GM19193 (cell line): ENCODE data around the gene VGLL2.

Experiments used
- POLR2A ChIP-seq: IDR thresholded peaks from 4 replicates; pipeline ENCODE4 v1.6.1; 2011; ENCODE audit not compliant: insufficient read depth, insufficient read length; ENCODE audit errors: extremely low read depth

The VGLL2 gene

DNA sequence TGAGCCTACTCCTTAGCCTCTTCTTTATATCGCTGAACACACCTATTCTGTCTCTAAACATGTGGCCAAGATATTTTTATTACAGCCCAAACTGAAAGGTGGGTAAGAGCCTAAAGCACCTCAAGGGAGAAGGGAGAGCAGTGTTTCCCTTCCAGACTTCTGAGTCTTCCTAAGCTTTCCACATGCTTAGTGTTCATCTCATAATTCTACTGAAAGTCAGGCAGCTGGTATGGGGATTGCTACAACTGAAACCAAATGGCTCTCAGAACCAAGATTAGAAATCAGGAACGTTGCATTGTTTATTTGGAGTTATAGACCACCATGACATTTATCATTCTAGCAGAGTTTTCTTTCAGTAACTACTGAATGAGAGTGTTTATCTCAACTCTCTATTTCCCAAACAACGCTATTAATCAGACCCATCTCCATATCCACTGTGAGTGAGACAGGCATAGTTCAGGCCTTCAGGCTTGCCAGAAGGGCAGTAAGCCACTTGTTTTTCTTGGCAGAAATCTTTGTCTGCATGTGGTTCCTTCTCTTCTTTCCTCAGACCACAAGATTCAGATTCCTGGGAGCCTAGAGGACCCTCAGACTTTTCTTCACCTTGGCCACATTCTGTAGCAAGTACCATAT, 22.8 kb downstream of the VGLL2 start:
- TF ChIP-seq POLR2A, result no peak

DNA sequence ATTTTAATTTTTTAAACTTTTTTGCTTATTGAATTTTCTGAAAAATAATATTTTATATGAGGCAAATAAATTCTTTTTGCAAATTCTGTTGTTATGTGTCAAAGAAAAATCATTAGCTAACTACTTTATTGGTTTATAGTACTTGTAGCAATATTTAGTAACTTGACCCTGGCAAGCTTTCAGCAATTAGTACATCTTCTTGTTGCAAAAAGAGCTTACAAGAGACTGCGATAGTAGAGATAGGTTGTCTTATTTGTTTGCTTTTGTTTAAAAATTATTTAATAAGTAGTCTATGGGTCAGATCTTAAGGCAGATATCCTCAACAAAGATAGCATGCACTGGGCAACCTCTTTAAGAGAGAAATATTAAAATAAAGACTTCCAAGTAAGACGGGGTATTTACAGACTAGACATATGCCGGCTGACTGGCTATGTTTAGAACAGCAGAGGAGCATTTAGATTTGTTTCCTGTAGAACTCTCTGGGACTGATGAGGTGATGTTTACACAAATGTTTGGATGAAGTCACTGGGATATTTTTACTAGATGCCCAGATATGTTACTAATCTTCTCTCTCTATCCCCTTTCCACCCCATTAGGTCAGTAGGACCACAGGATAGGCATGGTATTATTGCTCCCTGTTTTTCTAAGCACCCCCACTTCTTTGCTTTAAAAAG, 25.0 kb downstream of the VGLL2 start:
- no peak for TF ChIP-seq POLR2A

- TF ChIP-seq POLR2A, result no peak
Observed at GRCh38 chr6:117298941-117299340, 33.6 kb downstream of the VGLL2 start.

DNA sequence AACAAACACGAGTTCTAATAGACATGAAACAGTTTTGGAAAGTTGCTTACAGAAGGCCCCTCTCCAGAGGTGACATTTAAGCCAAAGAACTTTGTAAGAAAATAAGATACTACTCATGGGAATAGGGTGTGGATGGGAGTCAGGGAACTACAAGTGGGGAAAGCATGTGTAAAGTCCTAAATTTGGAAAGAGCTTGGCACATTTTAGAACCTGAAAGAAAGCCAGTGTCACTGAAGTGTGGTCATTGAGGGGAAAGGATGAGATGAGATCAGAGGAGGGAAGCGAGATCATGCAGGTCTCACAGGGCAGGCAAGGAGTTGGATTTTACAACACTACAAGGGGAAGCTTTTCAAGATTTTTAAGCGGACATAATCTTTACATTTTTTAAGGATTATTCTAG, 38.0 kb downstream of the VGLL2 start:
- TF ChIP-seq POLR2A, result no peak

DNA sequence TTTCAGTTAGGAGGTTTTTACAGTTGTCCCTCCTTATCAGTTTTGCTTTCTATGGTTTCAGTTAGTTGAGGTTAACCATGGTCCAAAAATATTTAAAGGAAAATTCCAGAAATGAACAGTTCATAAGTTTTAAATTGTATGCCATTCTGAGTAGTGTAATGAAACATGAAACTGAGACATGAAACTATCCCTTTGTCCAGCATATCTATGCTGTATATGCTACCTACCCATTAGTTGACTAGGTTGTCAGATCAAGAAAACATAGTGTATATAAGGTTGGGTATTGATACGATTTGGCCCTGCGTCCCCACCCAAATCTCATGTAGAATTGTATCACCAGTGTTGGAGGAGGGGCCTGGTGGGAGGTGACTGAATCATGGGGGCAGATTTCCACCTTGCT, 39.1 kb downstream of the VGLL2 start:
- TF ChIP-seq POLR2A, result no peak

GRCh38 chr6:117306227-117306790, 41.0 kb downstream of the VGLL2 start:
- no peak for TF ChIP-seq POLR2A

DNA sequence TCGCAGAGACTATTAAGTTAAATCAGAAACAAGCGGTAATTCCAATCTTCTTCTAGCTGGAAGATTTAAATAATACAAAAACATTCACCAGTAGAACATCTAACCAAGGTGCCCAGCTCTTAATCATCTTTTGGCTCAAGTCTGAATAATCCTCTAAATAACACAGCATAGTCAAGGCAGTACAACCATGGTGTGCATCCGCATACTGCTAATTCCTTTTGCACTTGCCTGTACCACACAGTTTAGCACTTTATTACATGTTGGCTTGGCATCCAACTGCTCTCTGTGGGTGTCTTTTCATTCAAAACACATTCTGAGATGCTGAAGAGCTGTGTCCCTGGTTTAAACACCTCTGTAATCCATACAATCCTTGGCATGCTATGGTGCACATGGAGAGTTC, 42.3 kb downstream of the VGLL2 start:
- TF ChIP-seq POLR2A, result no peak

GRCh38 chr6:117309069-117309468, 43.7 kb downstream of the VGLL2 start:
- TF ChIP-seq POLR2A, result no peak

DNA sequence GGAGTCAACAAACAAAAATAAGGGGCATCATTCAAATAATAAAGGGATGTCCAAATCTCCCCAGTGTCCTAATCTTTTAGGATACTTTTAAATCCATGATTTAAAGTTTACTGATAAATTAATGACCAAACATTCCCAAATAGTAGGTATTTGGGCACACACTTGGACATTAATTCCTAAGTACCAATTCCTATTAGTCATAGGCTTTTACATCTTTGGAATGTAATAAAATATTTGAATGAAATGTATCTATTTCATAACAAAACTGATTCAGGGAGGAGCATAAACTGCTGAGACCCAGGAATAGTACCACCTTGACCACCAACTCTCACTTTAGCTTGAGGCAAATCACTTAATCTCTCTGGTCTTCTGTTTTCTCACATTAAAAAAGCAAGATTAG, 44.3 kb downstream of the VGLL2 start:
- TF ChIP-seq POLR2A, result no peak

DNA sequence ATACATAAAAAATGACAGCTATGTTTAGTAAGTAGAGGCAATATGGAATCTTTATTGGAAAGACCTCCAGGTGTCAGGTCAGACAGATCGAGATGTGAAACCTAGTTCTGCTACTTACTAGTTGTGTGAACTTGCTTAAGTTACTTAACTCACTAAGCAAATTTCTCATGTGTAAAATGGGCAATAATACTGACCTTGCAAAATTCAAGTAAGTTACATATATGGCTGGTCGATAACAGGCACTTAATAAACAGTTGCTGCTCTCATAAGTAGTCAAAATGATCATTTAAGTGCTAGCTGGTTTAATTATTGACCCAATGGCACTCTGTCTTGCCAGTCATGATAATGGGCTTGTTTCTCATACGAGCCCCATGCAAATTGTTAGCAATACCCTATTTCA, 46.0 kb downstream of the VGLL2 start:
- TF ChIP-seq POLR2A, result no peak

DNA sequence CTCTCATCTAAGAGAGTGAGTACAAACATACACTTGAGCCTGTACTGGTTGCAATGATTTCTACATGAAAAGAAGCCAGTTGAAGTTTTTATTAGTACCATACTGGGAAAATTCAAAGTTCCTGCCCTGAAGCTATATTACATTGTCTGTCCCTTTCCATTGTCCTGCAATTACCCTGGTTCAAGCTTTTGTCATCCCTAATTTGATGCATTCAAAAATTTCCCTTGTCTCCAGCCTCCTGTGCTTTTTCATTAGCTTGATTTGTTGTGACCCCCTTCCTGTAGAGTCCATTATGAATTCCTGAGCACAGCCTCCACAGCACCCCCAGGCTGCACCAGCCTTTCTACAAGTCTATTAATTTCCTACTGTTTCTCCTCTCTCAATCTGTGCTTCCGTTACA, 46.4 kb downstream of the VGLL2 start:
- no peak for TF ChIP-seq POLR2A

- no peak for TF ChIP-seq POLR2A
Observed at GRCh38 chr6:117317261-117317660, 51.9 kb downstream of the VGLL2 start.
